Measurements from ENCODE around the gene PIK3CB. TPM values are rescaled to one million over a fixed set of nuclear protein-coding genes. Genes with fewer than 3 reads are reported as not detected.

The PIK3CB gene
- total RNA-seq, 1 experiment from 2014 or later, result 8.3 TPM

- Histone ChIP-seq H3K4me1 (ENCODE audit: insufficient read depth, low read length) (0 out of 2 replicates have a peak, but pooled peaks cover 2% of the 10 kb centered on the region), H3K36me3 (ENCODE audit: low read depth, low read length) (no peaks in the 10 kb centered on the region), H3K79me2 (ENCODE audit: low read length) (peaks cover 62% of the 10 kb centered on the region), H3K9ac (ENCODE audit: low read length) (no peak overlapping the region), H4K20me1 (ENCODE audit: low read length) (no peaks in the 10 kb centered on the region), H2AFZ (ENCODE audit: low read length) (no peak overlapping the region), H3K9me2 (replicated peaks; ENCODE audit: low read length) (no peaks in the 10 kb centered on the region), H3K4me3 (ENCODE audit: low read length) (no peak overlapping the region), H3K27ac (ENCODE audit: low read length) (no peak overlapping the region), H3F3A (ENCODE audit: low read length, unreplicated experiment) (no peaks in the 10 kb centered on the region), H3K4me2 (ENCODE audit: low read length) (no peak overlapping the region), H3K27me3 (ENCODE audit: low read length) (no peaks in the 10 kb centered on the region), H3K9me3 (ENCODE audit: low read length) (no peaks in the 10 kb centered on the region)
- intact Hi-C loops (cut with micrococcal nuclease), result no loop called here
- no TSS peak for BruUV-seq (replicated peaks)
- CTCF ChIA-PET, result no interaction called here
- ATAC-seq, result no peak
- DNase-seq, result no peak
- POLR2A ChIA-PET (ENCODE audit: unreplicated experiment), result no interaction called here
- TF ChIP-seq EZH2phosphoT487 (IDR thresholded peaks at IDR 0.05; ENCODE audit: borderline replicate concordance, low read length), result no peak
- no peak for TF ChIP-seq EZH2 (IDR thresholded peaks at IDR 0.05; ENCODE audit: low read length, unreplicated experiment)
- no peak for TF ChIP-seq CTCF (conservative IDR thresholded peaks at IDR 0.05; ENCODE audit: low read depth, low read length)
Observed at GRCh38 chr3:138818185-138818860, 16.4 kb downstream of the PIK3CB start.

- no peak overlapping the region for H3K4me3 ChIP-seq (ENCODE audit: low read length)
- no peaks in the 10 kb centered on the region for H4K20me1 ChIP-seq (ENCODE audit: low read length)
- H3K79me2 ChIP-seq (ENCODE audit: low read length), result peaks cover 57% of the 10 kb centered on the region
- intact Hi-C loops (cut with micrococcal nuclease), result no loop called here
- no peak for ATAC-seq
- no peaks in the 10 kb centered on the region for H3K36me3 ChIP-seq (ENCODE audit: low read depth, low read length)
- no peak for DNase-seq
- no peaks in the 10 kb centered on the region for H3K9me2 ChIP-seq (replicated peaks; ENCODE audit: low read length)
- no peak overlapping the region for H3K9ac ChIP-seq (ENCODE audit: low read length)
- no peak overlapping the region for H3K4me2 ChIP-seq (ENCODE audit: low read length)
- no peaks in the 10 kb centered on the region for H3K4me1 ChIP-seq (ENCODE audit: insufficient read depth, low read length)
- TF ChIP-seq CTCF (conservative IDR thresholded peaks at IDR 0.05; ENCODE audit: low read depth, low read length) (no peak), EZH2 (IDR thresholded peaks at IDR 0.05; ENCODE audit: low read length, unreplicated experiment) (no peak), EZH2phosphoT487 (IDR thresholded peaks at IDR 0.05; ENCODE audit: borderline replicate concordance, low read length) (no peak)
- no peaks in the 10 kb centered on the region for H3K27me3 ChIP-seq (ENCODE audit: low read length)
- H3F3A ChIP-seq (ENCODE audit: low read length, unreplicated experiment), result no peaks in the 10 kb centered on the region
- no TSS peak for BruUV-seq (replicated peaks)
- no peak overlapping the region for H2AFZ ChIP-seq (ENCODE audit: low read length)
- POLR2A ChIA-PET (ENCODE audit: unreplicated experiment), result no interaction called here
- CTCF ChIA-PET, result no interaction called here
- H3K27ac ChIP-seq (ENCODE audit: low read length), result no peak overlapping the region
- H3K9me3 ChIP-seq (ENCODE audit: low read length), result no peaks in the 10 kb centered on the region
Observed at GRCh38 chr3:138817695-138818094, 17.0 kb downstream of the PIK3CB start.

DNA sequence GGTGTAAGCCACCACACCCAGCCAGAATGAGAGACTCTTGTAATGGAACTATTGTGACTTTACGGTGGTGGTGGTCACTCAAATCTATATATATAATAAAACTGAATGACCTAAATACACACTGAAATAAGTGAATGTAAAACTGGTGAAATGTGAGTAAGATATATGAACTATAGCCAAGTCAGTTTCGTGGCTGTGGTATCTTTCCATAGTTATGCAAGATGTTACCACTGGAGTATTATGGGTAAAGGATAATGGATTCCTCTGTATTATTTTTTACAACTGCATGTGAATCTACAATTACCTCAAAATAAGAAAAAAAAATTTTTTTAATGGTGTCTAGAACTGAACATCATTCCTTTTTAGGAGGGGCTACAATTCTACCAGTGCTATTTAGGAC lies 21.9 kb downstream of the PIK3CB start:
- Histone ChIP-seq H3K4me1 (ENCODE audit: insufficient read depth, low read length) (no peaks in the 10 kb centered on the region), H3K4me3 (ENCODE audit: low read length) (no peak overlapping the region), H3F3A (ENCODE audit: low read length, unreplicated experiment) (no peaks in the 10 kb centered on the region), H3K27me3 (ENCODE audit: low read length) (no peaks in the 10 kb centered on the region), H2AFZ (ENCODE audit: low read length) (no peak overlapping the region), H4K20me1 (ENCODE audit: low read length) (no peaks in the 10 kb centered on the region), H3K9me3 (ENCODE audit: low read length) (no peaks in the 10 kb centered on the region), H3K27ac (ENCODE audit: low read length) (no peak overlapping the region), H3K79me2 (ENCODE audit: low read length) (peaks cover 34% of the 10 kb centered on the region), H3K4me2 (ENCODE audit: low read length) (no peak overlapping the region), H3K9ac (ENCODE audit: low read length) (no peak overlapping the region), H3K9me2 (replicated peaks; ENCODE audit: low read length) (no peaks in the 10 kb centered on the region), H3K36me3 (ENCODE audit: low read depth, low read length) (no peaks in the 10 kb centered on the region)
- ATAC-seq, result no peak
- no TSS peak for BruUV-seq (replicated peaks)
- no peak for DNase-seq
- TF ChIP-seq CTCF (conservative IDR thresholded peaks at IDR 0.05; ENCODE audit: low read depth, low read length), result no peak
- no peak for TF ChIP-seq EZH2 (IDR thresholded peaks at IDR 0.05; ENCODE audit: low read length, unreplicated experiment)
- TF ChIP-seq EZH2phosphoT487 (IDR thresholded peaks at IDR 0.05; ENCODE audit: borderline replicate concordance, low read length), result no peak
- CTCF ChIA-PET, result no interaction called here
- POLR2A ChIA-PET (ENCODE audit: unreplicated experiment), result no interaction called here
- intact Hi-C loops (cut with micrococcal nuclease), result no loop called here

All from PC-3 (cell line).